KG1 (cell line): Measurements from ENCODE around the gene KCNK17.
"Not testable (repeated sequence)": the region's sequence is repeated elsewhere in the genome, so short reads cannot be mapped to it uniquely, and the experiment has no call there.

ENCODE experiments used
- DNase-seq: peaks from one replicate; lab custom pipeline; 2025; lab: John Stamatoyannopoulos, UW

KCNK17 gene

GRCh38 chr6:39302011-39302410 lies 12.2 kb downstream of the KCNK17 start:
- DNase-seq = no peak

- DNase-seq = no peak
Measured at GRCh38 chr6:39301606-39302005, 12.6 kb downstream of the KCNK17 start.

- DNase-seq = no peak
Measured at GRCh38 chr6:39300739-39301138, 13.5 kb downstream of the KCNK17 start.

- no peak for DNase-seq
Measured at GRCh38 chr6:39298061-39298460, 16.2 kb downstream of the KCNK17 start.

GRCh38 chr6:39296745-39297640 lies 17.2 kb downstream of the KCNK17 start:
- no peak for DNase-seq

- no peak for DNase-seq
Measured at GRCh38 chr6:39295611-39296011, 18.6 kb downstream of the KCNK17 start.

GRCh38 chr6:39294899-39295298 lies 19.3 kb downstream of the KCNK17 start:
- DNase-seq = no peak

- no peak for DNase-seq
Measured at GRCh38 chr6:39294133-39294532, 20.1 kb downstream of the KCNK17 start.

- DNase-seq = no peak
Measured at GRCh38 chr6:39292637-39293036, 21.6 kb downstream of the KCNK17 start.

GRCh38 chr6:39289490-39289889 lies 24.7 kb downstream of the KCNK17 start:
- no peak for DNase-seq

GRCh38 chr6:39287601-39288000 lies 26.6 kb downstream of the KCNK17 start:
- no peak for DNase-seq

GRCh38 chr6:39286596-39286995 lies 27.6 kb downstream of the KCNK17 start:
- DNase-seq = not testable (repeated sequence)

- no peak for DNase-seq
Measured at GRCh38 chr6:39282774-39283173, 31.4 kb downstream of the KCNK17 start.

GRCh38 chr6:39281312-39281980 lies 32.8 kb downstream of the KCNK17 start:
- no peak for DNase-seq

- no peak for DNase-seq
Measured at GRCh38 chr6:39280247-39280731, 33.9 kb downstream of the KCNK17 start.

- DNase-seq = no peak
Measured at GRCh38 chr6:39279539-39279938, 34.7 kb downstream of the KCNK17 start.

- no peak for DNase-seq
Measured at GRCh38 chr6:39276379-39276995, 37.7 kb downstream of the KCNK17 start.

GRCh38 chr6:39274903-39275302 lies 39.3 kb downstream of the KCNK17 start:
- no peak for DNase-seq

GRCh38 chr6:39274471-39274870 lies 39.7 kb downstream of the KCNK17 start:
- no peak for DNase-seq

- no peak for DNase-seq
Measured at GRCh38 chr6:39273406-39273821, 40.8 kb downstream of the KCNK17 start.

GRCh38 chr6:39269961-39270360 lies 44.3 kb downstream of the KCNK17 start:
- DNase-seq = no peak

GRCh38 chr6:39268721-39269120 lies 45.5 kb downstream of the KCNK17 start:
- DNase-seq = no peak

- DNase-seq = no peak
Measured at GRCh38 chr6:39268171-39268570, 46.0 kb downstream of the KCNK17 start.
